ENCODE measurements around the gene VWC2L.

VWC2L gene

GRCh38 chr2:214503568-214503967 lies 92.7 kb downstream of the VWC2L start:
- DNase-seq (ENCODE audit: insufficient read length, low spot score) (no peak), FAIRE-seq (no peak)

GRCh38 chr2:214504599-214505376 lies 93.9 kb downstream of the VWC2L start:
- no peak for FAIRE-seq
- no peak for DNase-seq (ENCODE audit: insufficient read length, low spot score)
- TF ChIP-seq CTCF (IDR thresholded peaks at IDR 0.05; ENCODE audit: insufficient read depth, missing control alignments): no peak

More at GRCh38 chr2:214503568-214503967, 92.7 kb downstream of the VWC2L start:
- no peak for TF ChIP-seq CTCF (IDR thresholded peaks at IDR 0.05; ENCODE audit: insufficient read depth, missing control alignments)

- TF ChIP-seq CTCF (IDR thresholded peaks at IDR 0.05; ENCODE audit: insufficient read depth, missing control alignments): no peak
- FAIRE-seq: no peak
These were observed 96.2 kb downstream of the VWC2L start for GRCh38 chr2:214507032-214507431.

GRCh38 chr2:214514704-214515103 lies 103.8 kb downstream of the VWC2L start:
- no peak for TF ChIP-seq CTCF (IDR thresholded peaks at IDR 0.05; ENCODE audit: insufficient read depth, missing control alignments)
- no peak for FAIRE-seq

More at GRCh38 chr2:214507032-214507431, 96.2 kb downstream of the VWC2L start:
- no peak for DNase-seq (ENCODE audit: insufficient read length, low spot score)

GRCh38 chr2:214515111-214515510 lies 104.3 kb downstream of the VWC2L start:
- no peak for TF ChIP-seq CTCF (IDR thresholded peaks at IDR 0.05; ENCODE audit: insufficient read depth, missing control alignments)
- DNase-seq (ENCODE audit: insufficient read length, low spot score) (no peak), FAIRE-seq (no peak)

More at GRCh38 chr2:214514704-214515103, 103.8 kb downstream of the VWC2L start:
- DNase-seq (ENCODE audit: insufficient read length, low spot score): no peak

GRCh38 chr2:214519258-214519818 lies 108.5 kb downstream of the VWC2L start:
- no peak for TF ChIP-seq CTCF (IDR thresholded peaks at IDR 0.05; ENCODE audit: insufficient read depth, missing control alignments)
- DNase-seq (ENCODE audit: insufficient read length, low spot score): no peak
- FAIRE-seq: no peak

GRCh38 chr2:214529021-214529420 lies 118.2 kb downstream of the VWC2L start:
- no peak for TF ChIP-seq CTCF (IDR thresholded peaks at IDR 0.05; ENCODE audit: insufficient read depth, missing control alignments)
- FAIRE-seq (no peak), DNase-seq (ENCODE audit: insufficient read length, low spot score) (no peak)
